Liver (tissue), 9 donors: Measurements from ENCODE around the gene HAND1. TPM values are rescaled to one million over a fixed set of nuclear protein-coding genes. Genes with fewer than 3 reads are reported as not detected.

Experiments used
- DNase-seq: peaks from one replicate; pipeline ENCODE4 v3.0.0-alpha.2; 2017; ENCODE audit warnings: low spot score
- H3K27ac ChIP-seq, 2 donors: one replicate each; pipeline ENCODE4 v1.7.0; 2013; ENCODE audit warnings: inconsistent platforms in 2 of 2, low read length in 2 of 2, control low read depth in 1 of 2, low read depth in 1 of 2, mild to moderate bottlenecking in 1 of 2
- H3K27me3 ChIP-seq, 4 donors: one replicate each; pipeline versions ENCODE4 v1.6.1 to v1.7.0; 2013; ENCODE audit warnings: low read length in 3 of 4, inconsistent platforms in 1 of 4, mild to moderate bottlenecking in 1 of 4, moderate library complexity in 1 of 4; ENCODE audit not compliant: control insufficient read depth in 4 of 4, insufficient read depth in 4 of 4
- H3K36me3 ChIP-seq, 4 donors: one replicate each; pipeline versions ENCODE4 v1.6.1 to v1.7.0; 2013; ENCODE audit warnings: low read length in 3 of 4, mild to moderate bottlenecking in 3 of 4, low read depth in 1 of 4, moderate library complexity in 1 of 4; ENCODE audit not compliant: control insufficient read depth in 4 of 4, insufficient read depth in 3 of 4
- H3K4me1 ChIP-seq, 4 donors: one replicate each; pipeline versions ENCODE4 v1.6.1 to v1.7.0; 2013; ENCODE audit warnings: low read length in 3 of 4, mild to moderate bottlenecking in 3 of 4, moderate library complexity in 1 of 4; ENCODE audit not compliant: control insufficient read depth in 4 of 4, insufficient read depth in 4 of 4
- H3K4me3 ChIP-seq, 3 donors: one replicate each; pipeline versions ENCODE4 v1.6.1 to v1.7.0; 2013; ENCODE audit warnings: low read length in 3 of 3, control low read depth in 1 of 3, low read depth in 1 of 3, mild to moderate bottlenecking in 1 of 3
- H3K9ac ChIP-seq, 2 donors: one replicate each; pipeline ENCODE4 v1.7.0; 2013; ENCODE audit warnings: low read length in 2 of 2, mild to moderate bottlenecking in 2 of 2, moderate library complexity in 2 of 2, control low read depth in 1 of 2, low read depth in 1 of 2
- H3K9me3 ChIP-seq, 4 donors: one replicate each; pipeline versions ENCODE4 v1.6.1 to v1.7.0; 2013; ENCODE audit warnings: low read length in 3 of 4; ENCODE audit not compliant: control insufficient read depth in 4 of 4
- EGR1 ChIP-seq, 2 donors: IDR thresholded peaks; 2 replicates each; pipeline ENCODE4 v1.6.1; 2016 to 2018; ENCODE audit warnings: antibody characterized with exemption in 2 of 2, low read depth in 2 of 2
- FOXA1 ChIP-seq: IDR thresholded peaks from 2 replicates; pipeline ENCODE4 v1.6.1; 2016; ENCODE audit warnings: antibody characterized with exemption
- FOXA2 ChIP-seq: IDR thresholded peaks from 2 replicates; pipeline ENCODE4 v1.6.1; 2016; ENCODE audit warnings: antibody characterized with exemption
- GABPA ChIP-seq, 2 donors: IDR thresholded peaks in 1 of 2; conservative IDR thresholded peaks in 1 of 2; 2 replicates each; pipeline ENCODE4 v1.6.1; 2016; ENCODE audit warnings: antibody characterized with exemption in 2 of 2, mild to moderate bottlenecking in 1 of 2, moderate library complexity in 1 of 2
- HNF4G ChIP-seq: IDR thresholded peaks from 2 replicates; pipeline ENCODE4 v1.6.1; 2016; ENCODE audit warnings: antibody characterized with exemption
- JUND ChIP-seq, 2 donors: IDR thresholded peaks; 2 replicates each; pipeline ENCODE4 v1.6.1; 2016; ENCODE audit warnings: antibody characterized with exemption in 2 of 2
- NR2F2 ChIP-seq: IDR thresholded peaks from 2 replicates; pipeline ENCODE4 v1.6.1; 2016; ENCODE audit warnings: antibody characterized with exemption
- RAD21 ChIP-seq, 2 donors: IDR thresholded peaks; 2 replicates each; pipeline ENCODE4 v1.6.1; 2016; ENCODE audit warnings: antibody characterized with exemption in 2 of 2, mild to moderate bottlenecking in 2 of 2
- RXRA ChIP-seq, 2 donors: IDR thresholded peaks; 2 replicates each; pipeline ENCODE4 v1.6.1; 2017 to 2018; ENCODE audit warnings: antibody characterized with exemption in 2 of 2, mild to moderate bottlenecking in 1 of 2
- SP1 ChIP-seq: IDR thresholded peaks from 2 replicates; pipeline ENCODE4 v1.6.1; 2018; ENCODE audit warnings: antibody characterized with exemption, mild to moderate bottlenecking
- YY1 ChIP-seq: IDR thresholded peaks from 2 replicates; pipeline ENCODE4 v1.6.1; 2016; ENCODE audit warnings: antibody characterized with exemption, mild to moderate bottlenecking
- whole genome bisulfite sequencing: extraction: QIAGEN DNeasy Blood & Tissue Kit; methylation state at CpG from one replicate; pipeline ENCODE4 v1.1.7; 2013; 5-methylcytosine and 5-hydroxymethylcytosine counted together
- polyA plus RNA-seq, 2 donors: library from polyadenylated mRNA; stranded (reverse) in 1 of 2; unstranded in 1 of 2; fragments of 200-250 nt in 1 of 2; fragments of >200 nt in 1 of 2; fragmentation: Nextera tagmentation in 1 of 2; extraction: Ambion mirVana in 1 of 2; gene quantifications; one replicate each; pipeline versions ENCODE4 v1.2.1 to v1.2.3, GENCODE V29; 2013 to 2015
- total RNA-seq, 2 donors: library from RNA; depleted of rRNA; stranded (reverse); fragments of >200 nt; gene quantifications; one replicate each; pipeline ENCODE4 v1.2.3, GENCODE V29; 2014
- TF ChIP-seq, protein P1 (sequence below): IDR thresholded peaks from 2 replicates; pipeline ENCODE4 v1.6.1; 2016; ENCODE audit warnings: antibody characterized with exemption, mild to moderate bottlenecking
- TF ChIP-seq, protein P2 (sequence below): IDR thresholded peaks from 2 replicates; pipeline ENCODE4 v1.6.1; 2016; ENCODE audit warnings: antibody characterized with exemption
- TF ChIP-seq, protein P3 (sequence below): fragments of 150-350 bp; IDR thresholded peaks from 2 replicates; pipeline ENCODE4 v1.5.1; 2017; ENCODE audit warnings: improper control_type of control experiment, low read depth, low read length; ENCODE audit not compliant: missing input control
- TF ChIP-seq, protein P4 (sequence below): IDR thresholded peaks from 2 replicates; pipeline ENCODE4 v1.6.1; 2016; ENCODE audit warnings: antibody characterized with exemption
- TF ChIP-seq, protein P5 (sequence below): IDR thresholded peaks from 2 replicates; pipeline ENCODE4 v1.6.1; 2016; ENCODE audit warnings: antibody characterized with exemption
- donor health status: healthy.
- donor health status: healthy.
- donor health status: healthy.
- donor health status: healthy.
- donor health status: healthy.

HAND1 gene
- total and polyA plus RNA-seq, 4 donors, result not detected

DNA sequence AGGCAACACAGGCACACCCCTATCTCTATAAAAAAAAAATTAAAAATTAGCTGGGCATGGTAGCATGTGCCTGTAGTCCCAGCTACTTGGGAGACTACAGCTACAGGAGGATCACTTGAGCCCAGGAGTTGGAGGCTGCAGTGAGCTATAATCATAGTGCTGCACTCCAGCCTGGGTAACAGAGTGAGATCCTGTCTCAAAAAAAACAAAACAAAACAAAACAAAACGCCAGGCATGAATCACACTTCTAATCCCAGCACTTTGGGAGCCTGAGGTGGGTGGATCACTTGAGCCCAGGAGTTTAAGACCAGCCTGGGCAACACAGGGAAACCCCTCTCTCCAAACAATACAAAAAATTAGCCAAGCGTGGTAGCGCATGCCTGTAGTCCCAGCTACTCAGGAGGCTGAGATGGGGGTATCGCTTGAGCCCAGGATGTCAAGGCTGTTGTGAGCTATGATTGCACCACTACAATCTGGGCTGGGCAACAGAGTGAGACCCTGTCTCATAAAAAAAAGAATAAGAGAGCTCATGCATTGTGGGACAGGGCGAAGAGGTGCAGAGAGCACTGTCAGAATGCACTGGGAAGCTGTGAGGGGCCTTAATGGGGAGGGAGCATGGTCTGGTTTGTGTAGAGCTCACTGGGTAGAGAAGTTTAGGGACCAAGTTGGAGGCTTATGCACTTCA, 40.6 kb downstream of the HAND1 start:
- Histone ChIP-seq H3K27me3 (no peaks in the 10 kb centered on the region), H3K36me3 (peaks cover 6 to 37% (median 14%) of the 10 kb centered on the region in 4 donors), H3K9me3 (no peaks in the 10 kb centered on the region), H3K4me1 (no peaks in the 10 kb centered on the region), H3K9ac (no peak overlapping the region), H3K27ac (no peak overlapping the region), H3K4me3 (no peak overlapping the region)
- TF ChIP-seq RAD21 (IDR thresholded peaks at IDR 0.05) (no peak), EGR1 (IDR thresholded peaks at IDR 0.05; ENCODE audit: low read depth in 2 of 2) (no peak), JUND (IDR thresholded peaks at IDR 0.05) (no peak), NR2F2 (no peak)
- TF ChIP-seq, protein P1, sequence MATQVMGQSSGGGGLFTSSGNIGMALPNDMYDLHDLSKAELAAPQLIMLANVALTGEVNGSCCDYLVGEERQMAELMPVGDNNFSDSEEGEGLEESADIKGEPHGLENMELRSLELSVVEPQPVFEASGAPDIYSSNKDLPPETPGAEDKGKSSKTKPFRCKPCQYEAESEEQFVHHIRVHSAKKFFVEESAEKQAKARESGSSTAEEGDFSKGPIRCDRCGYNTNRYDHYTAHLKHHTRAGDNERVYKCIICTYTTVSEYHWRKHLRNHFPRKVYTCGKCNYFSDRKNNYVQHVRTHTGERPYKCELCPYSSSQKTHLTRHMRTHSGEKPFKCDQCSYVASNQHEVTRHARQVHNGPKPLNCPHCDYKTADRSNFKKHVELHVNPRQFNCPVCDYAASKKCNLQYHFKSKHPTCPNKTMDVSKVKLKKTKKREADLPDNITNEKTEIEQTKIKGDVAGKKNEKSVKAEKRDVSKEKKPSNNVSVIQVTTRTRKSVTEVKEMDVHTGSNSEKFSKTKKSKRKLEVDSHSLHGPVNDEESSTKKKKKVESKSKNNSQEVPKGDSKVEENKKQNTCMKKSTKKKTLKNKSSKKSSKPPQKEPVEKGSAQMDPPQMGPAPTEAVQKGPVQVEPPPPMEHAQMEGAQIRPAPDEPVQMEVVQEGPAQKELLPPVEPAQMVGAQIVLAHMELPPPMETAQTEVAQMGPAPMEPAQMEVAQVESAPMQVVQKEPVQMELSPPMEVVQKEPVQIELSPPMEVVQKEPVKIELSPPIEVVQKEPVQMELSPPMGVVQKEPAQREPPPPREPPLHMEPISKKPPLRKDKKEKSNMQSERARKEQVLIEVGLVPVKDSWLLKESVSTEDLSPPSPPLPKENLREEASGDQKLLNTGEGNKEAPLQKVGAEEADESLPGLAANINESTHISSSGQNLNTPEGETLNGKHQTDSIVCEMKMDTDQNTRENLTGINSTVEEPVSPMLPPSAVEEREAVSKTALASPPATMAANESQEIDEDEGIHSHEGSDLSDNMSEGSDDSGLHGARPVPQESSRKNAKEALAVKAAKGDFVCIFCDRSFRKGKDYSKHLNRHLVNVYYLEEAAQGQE, result no peak
- TF ChIP-seq, protein P2, sequence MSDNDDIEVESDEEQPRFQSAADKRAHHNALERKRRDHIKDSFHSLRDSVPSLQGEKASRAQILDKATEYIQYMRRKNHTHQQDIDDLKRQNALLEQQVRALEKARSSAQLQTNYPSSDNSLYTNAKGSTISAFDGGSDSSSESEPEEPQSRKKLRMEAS, result no peak
- TF ChIP-seq, protein P3, sequence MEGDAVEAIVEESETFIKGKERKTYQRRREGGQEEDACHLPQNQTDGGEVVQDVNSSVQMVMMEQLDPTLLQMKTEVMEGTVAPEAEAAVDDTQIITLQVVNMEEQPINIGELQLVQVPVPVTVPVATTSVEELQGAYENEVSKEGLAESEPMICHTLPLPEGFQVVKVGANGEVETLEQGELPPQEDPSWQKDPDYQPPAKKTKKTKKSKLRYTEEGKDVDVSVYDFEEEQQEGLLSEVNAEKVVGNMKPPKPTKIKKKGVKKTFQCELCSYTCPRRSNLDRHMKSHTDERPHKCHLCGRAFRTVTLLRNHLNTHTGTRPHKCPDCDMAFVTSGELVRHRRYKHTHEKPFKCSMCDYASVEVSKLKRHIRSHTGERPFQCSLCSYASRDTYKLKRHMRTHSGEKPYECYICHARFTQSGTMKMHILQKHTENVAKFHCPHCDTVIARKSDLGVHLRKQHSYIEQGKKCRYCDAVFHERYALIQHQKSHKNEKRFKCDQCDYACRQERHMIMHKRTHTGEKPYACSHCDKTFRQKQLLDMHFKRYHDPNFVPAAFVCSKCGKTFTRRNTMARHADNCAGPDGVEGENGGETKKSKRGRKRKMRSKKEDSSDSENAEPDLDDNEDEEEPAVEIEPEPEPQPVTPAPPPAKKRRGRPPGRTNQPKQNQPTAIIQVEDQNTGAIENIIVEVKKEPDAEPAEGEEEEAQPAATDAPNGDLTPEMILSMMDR, result no peak
- 96% methylated on average over 5 of the region's 5 CpGs for WGBS
- no peak for DNase-seq

DNA sequence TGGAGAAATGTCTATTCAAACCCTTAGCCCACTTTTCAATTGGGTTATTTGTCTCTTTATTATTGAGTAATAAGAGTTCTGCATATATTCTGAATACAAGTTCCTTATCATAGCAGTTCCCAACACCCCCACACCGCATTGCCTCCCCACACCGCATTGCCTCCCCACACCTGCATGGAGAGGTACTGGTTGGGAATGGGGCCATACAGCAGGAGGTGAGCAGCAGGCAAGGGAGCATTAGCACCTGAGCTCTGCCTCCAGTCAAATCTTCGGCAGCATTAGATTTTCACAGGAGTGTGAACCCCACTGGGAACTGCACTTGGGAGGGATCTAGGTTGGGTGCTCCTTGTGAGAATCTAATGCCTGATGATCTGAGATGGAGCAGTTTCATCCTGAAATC, 42.8 kb downstream of the HAND1 start:
- H3K9me3 ChIP-seq, result no peaks in the 10 kb centered on the region
- DNase-seq, result no peak
- H3K36me3 ChIP-seq, result peaks cover 4 to 20% (median 9%) of the 10 kb centered on the region in 4 donors
- H3K4me1 ChIP-seq, result no peaks in the 10 kb centered on the region
- no peak overlapping the region for H3K9ac ChIP-seq
- H3K27ac ChIP-seq, result no peak overlapping the region
- no peaks in the 10 kb centered on the region for H3K27me3 ChIP-seq
- H3K4me3 ChIP-seq, result no peak overlapping the region
- WGBS, result 98% methylated on average over 3 of the region's 3 CpGs
- TF ChIP-seq SP1 (no peak), FOXA1 (no peak), RXRA (IDR thresholded peaks at IDR 0.05) (no peak), GABPA (IDR thresholded peaks at IDR 0.05 in 1 of 2, conservative IDR thresholded peaks at IDR 0.05 in 1 of 2) (no peak), NR2F2 (no peak), HNF4G (no peak), FOXA2 (no peak), EGR1 (IDR thresholded peaks at IDR 0.05; ENCODE audit: low read depth in 2 of 2) (no peak), YY1 (no peak), RAD21 (IDR thresholded peaks at IDR 0.05) (no peak), JUND (IDR thresholded peaks at IDR 0.05) (no peak)
- TF ChIP-seq, protein P2, result no peak
- TF ChIP-seq, protein P4, sequence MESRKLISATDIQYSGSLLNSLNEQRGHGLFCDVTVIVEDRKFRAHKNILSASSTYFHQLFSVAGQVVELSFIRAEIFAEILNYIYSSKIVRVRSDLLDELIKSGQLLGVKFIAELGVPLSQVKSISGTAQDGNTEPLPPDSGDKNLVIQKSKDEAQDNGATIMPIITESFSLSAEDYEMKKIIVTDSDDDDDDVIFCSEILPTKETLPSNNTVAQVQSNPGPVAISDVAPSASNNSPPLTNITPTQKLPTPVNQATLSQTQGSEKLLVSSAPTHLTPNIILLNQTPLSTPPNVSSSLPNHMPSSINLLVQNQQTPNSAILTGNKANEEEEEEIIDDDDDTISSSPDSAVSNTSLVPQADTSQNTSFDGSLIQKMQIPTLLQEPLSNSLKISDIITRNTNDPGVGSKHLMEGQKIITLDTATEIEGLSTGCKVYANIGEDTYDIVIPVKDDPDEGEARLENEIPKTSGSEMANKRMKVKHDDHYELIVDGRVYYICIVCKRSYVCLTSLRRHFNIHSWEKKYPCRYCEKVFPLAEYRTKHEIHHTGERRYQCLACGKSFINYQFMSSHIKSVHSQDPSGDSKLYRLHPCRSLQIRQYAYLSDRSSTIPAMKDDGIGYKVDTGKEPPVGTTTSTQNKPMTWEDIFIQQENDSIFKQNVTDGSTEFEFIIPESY, result no peak
- TF ChIP-seq, protein P5, sequence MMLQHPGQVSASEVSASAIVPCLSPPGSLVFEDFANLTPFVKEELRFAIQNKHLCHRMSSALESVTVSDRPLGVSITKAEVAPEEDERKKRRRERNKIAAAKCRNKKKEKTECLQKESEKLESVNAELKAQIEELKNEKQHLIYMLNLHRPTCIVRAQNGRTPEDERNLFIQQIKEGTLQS, result no peak
- TF ChIP-seq, protein P1, result no peak
- TF ChIP-seq, protein P3, result no peak
